NCI-H146 (cell line): Measurements from ENCODE around the gene ZNF286A.
"Not testable (repeated sequence)": the region's sequence is repeated elsewhere in the genome, so short reads cannot be mapped to it uniquely, and the experiment has no call there.

Experiments
- DNase-seq: peaks from one replicate; lab custom pipeline; 2025; lab: John Stamatoyannopoulos, UW

The ZNF286A gene

DNA sequence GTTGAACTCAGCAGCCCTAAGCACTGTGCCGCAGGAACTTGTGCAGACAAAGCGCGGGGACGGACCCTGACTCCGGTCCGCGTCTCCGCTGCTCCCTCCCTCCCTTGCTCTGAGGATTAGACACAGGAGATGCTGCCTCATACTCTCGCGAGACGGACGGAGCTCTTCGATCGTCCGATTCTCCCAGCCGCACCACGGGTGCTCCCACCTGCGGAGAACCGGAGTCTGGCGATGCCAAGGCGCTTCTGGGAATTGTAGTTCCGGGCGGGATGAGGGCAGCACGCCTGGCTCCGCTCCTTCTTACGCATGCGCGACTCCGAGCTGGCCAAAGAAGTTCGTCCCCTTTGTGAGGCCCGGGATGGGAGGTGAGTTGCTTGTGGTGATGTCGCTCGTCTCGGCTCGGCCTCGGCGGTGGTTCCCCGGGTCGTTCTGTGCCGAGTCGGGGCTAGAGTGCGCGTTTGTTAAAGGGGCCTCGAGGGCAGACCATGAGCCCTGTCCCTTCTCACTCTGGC is at the start of gene ZNF286A:
Gene ZNF286A, plus strand, starts transcription at position 340 of the 512 bp plus-strand sequence. CDS start 578 bp downstream, outside the sequence.
- DNase-seq = peak; percentile 99

DNA sequence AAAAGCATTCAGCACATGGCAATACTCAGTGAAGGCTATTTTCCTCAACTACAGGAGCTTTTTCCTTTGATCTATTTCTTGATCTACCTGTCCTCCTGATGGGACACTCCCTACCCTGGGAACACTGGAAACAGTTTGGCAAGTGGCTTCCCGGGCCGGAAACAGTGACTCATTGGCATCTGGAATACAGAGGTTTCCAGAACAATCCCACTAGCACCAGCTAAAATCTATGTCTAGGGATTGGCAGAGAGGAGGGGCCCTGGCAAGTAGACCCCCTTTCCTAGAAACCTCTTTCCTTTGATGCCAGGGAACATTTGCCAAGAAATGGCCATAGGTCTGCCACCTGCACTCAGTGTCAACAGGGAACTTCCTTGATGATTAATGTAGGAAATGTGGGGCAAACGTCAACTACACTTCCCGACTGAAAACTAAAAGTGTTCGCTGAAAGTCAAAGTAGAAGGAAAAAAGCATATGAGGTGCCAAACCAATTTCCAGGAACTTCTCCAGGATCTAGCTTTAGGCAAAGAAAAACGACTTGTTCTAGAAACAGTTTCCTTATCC is 49.6 kb upstream of the ZNF286A start:
- no peak for DNase-seq

DNA sequence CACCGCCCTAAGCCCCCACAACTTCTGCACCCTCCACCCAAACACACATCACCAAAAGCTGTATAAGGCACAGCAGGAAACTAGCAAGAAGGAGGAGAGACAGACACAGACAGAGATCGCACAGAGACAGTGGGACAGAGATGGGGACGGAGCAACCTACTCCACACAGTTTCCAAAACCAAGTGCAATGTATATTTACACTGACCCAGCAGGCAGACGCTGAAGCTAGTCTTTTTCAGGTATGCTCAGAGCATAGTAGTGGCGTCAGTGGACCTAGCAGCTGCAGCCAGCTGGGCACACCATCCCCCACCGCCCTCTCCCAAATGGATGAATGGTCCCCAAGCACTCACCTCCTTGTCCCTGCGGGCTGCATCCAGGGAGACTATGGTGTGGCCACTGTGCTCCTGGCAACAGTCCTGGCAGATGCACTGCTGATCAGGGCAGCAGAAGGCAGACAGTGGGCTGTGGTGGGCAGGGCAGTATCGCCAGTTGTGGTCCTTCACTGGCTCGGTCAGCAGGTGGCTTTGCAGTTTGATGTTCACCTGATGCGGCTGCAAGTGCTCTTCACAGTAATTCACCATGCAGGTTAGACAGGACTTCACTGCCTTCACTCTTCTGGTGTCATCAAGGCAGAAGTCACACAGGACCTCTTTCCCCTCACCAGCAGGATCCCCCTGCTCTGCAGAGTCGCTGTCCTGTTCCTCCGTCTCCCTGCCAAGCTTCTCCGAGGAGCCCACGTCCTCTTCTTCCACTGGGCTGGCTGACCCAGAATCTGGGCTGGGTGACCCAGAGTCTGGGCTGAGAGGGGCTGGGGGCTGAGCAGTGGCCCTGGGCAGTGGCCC is 48.6 kb upstream of the ZNF286A start:
- peak; percentile 39 for DNase-seq

DNA sequence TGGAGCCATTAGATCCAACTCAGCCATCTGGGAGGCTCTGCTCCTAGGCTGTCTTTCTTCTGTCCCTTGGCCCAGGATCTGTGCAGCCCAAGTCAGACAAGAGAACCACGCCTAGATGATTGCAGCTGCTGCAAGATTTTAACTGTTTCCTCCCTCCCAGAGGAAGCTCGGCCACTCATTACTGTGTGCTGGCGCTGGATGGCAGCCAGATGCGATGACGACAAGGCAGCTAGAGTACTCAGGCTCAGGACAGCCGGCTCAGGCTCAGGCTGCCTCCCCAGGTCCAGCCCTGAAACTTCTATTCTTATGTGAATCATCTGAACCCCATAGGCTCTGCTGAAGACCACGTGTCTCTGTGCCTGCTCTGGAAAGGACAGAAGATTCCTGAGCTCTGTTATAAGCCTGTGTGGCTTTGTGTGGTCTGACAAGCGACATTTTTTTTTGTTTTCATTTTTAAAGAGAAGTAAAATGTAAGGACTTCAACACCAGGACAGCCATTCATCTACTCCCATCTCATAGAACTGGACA is 47.9 kb upstream of the ZNF286A start:
- DNase-seq = peak; percentile 82

DNA sequence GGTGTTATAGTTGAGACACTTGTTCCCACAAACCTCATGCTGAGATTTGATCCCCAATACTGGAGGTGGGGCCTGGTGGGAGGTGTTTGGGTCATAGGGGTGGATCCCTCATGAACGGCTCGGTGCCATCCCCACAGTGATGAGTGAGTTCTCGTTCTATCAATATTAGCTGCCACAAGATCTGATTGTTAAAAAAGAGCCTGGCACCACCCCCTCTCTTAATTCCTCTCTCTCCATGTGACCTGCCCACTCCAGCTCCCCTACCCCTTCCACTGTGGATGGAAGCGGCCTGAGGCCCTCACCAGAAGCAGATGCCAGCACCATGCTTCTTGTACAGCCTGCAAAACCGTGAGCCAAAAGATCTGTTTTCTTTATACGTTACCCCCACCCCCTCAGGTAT is 46.6 kb upstream of the ZNF286A start:
- no peak for DNase-seq

DNA sequence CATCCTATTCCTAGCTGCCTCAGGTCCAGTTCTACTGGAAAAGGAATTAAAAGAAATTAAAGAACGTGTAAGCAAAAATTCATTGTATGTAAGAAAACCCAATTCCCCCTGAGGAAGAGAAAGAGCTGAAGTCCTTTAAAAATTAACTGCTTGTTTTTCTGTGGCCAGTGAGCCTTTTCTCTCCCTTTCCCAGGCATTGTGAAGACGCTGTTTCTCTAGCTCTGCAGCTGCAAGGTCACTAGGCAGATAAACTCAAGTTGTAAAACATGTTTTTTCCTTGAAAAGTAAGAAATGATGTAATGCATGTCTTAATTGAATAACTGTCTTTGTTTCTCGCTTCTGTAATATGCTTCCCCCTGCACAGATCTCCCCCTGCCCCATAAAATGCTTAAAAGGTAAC is 45.2 kb upstream of the ZNF286A start:
- DNase-seq = not testable (repeated sequence)

DNA sequence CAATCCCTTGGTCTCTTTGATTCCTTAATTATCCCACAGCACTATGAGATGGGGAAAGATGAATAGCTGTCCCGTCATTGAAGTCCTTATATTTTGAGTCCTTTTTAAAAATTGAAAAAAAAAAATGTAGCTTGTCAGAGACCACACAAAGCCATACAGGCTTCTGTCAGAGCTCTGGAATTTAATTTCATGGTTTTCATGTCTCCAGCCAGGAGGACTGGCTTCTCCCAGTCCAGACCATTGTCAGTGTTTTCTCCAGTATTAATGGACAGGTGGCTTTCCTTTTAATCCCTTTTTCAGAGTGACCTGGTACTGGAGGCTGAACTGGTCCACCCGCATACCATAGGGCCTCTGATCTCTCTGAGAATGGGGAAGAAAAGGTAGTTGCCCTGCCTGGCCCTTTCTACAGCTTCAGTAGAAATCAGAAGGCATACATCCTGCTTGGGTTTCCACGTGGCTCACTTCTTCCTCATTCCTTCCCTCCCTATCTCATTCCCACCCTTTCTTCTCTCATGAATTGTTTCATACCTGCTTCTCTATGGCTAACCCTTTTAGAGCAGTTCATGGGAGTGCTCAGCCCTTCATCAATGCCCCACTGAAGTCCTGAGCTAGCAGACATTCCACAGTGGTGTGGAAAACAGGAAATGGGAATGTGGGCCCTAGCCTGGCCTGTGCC is 44.5 kb upstream of the ZNF286A start:
- DNase-seq = no peak

DNA sequence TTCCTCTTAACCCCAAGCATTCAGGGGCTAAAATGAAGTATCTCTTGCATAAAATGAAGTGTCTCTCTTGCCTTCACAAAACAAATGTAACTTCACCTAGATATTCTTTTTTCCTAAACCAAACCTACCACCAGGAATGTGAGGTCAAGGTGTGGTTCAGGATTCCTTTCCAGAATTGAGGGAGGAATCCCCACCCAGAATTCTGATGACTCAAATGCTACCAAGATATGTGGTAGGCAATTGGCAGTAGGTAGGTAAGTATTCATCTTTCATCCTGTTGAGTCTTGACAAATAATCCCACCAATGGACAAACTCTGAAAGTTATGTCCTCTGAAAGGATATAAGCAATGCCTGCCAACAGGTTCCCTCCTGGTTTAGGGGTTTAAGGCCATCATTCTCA is 41.7 kb upstream of the ZNF286A start:
- no peak for DNase-seq

DNA sequence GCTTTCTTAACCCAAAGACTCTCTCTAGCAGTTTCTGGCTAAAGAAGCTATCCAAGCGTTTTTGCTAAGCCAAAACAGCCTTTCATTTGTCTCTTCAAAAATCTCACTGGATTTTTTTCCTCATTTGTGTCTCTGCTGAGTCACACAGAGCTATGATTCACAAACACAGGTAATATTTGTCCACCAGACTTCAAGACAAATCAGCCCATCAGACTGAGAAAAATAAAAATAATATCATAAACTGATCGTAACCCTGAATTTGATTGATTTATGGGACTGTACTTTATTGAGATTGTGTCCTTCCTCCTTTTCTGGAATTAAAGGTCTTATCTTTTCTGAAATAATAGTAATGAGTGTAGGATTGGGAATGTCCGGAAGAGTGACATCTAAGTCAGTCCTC is 41.3 kb upstream of the ZNF286A start:
- no peak for DNase-seq

DNA sequence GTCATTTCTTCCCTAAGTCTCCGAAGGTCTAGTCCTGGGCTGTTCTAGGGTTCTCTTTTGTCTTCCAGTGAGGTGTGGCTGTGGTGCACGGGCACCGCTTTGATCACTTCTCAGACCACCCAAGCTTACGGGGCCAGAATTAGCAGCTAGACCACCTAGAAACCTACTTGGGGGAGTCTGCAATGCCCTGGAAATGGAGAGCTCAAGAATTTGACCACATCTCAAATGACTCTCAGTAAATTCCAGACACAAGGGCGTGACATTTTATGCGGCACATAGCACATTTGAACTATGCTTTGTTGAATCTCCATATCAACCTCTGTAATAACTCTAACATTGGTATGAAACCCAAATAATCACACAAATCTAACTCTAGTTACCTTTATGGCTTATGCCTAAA is 40.3 kb upstream of the ZNF286A start:
- no peak for DNase-seq

DNA sequence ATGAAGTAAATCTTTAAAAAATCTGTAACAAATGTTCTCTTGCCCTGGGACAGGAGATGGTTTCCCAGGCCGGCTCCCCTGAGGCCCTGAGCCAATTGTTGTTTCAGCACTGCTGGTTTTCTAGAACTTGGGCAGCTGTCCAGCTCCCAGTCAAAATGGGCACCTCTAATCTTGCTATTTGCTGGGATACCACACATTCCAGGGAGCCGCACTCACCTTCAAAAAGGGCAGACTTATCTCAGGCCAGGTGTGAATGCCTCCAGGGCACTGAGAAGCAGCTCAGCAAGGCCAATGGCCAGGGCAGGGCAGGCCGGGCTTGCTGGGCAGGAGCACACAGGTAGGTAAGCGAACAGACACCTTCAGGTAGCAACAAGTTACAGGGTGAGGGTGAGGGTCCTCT is 39.9 kb upstream of the ZNF286A start:
- no peak for DNase-seq

DNA sequence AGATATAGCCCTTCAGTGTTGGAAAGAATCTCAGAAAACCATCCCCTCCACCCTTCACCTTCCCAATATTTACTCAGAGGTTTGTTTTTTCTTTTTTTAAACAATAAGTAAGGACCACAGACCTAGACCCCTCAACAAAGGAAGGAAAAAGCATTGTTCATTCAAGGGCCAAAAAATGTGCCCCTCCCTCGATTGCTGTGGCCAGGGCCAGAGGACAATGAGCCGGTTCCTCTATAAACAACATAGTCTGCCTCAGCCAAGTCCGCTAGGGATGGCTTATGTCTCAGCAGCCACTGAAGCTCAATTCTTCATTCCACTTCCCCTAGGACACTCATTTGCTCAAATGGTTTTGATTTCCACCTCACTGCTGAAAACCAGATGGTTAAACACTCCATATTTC is 39.5 kb upstream of the ZNF286A start:
- DNase-seq = no peak

DNA sequence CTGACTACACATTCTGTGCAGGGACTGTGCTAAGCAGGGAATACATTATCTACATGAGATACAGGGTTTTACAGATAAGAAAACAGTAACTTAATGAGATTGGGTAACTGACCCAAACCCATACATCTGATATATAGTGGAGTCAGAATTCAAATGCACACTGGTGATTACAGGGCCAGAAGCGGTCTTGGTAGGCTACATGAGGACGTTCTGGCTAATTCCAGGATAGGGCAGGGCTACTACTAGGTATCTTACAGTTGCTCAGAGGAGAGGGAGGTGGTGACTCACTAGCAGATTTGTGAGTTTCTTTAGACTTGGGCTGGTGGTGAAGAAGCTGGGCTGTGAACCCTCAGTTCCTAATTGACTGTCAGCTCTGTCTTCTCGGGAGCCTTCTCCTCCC is 36.9 kb upstream of the ZNF286A start:
- no peak for DNase-seq

DNA sequence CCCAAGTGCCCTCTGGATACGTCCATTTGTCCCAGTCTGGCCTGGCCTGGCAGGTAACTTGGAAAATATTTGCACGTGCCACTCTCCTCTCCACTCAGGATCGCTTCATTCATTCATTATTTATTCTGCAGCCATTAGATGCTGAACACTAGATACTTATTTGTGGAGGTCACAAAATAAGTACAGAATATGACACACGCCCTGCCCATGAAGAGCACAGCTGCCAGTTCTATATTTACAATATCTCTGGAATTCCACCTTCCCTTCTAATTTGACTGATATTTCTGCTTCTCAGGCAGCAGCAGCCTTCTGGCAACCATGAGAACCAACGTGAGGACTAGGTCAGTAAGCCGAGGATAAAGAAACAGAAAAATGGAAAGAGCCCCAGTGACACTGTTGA is 36.4 kb upstream of the ZNF286A start:
- DNase-seq = no peak

DNA sequence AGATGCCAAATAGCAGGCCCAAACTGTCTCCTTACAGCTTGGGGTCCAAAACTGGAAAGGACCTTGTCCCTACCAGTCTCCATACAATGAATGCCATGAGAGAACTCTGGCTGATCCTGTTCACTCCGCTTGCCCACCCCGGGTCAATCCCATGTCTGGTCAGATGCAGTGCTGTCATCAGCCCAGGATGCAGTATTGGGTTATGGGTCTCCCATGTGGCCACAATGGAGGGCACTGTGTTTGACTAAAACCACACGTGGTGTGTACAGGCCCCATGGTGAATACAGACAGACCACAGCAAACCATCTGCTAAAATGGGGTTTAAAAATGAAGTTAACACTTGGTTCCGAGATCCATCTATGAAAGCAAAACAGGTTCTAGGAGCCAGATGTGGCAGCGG is 35.9 kb upstream of the ZNF286A start:
- DNase-seq = no peak

DNA sequence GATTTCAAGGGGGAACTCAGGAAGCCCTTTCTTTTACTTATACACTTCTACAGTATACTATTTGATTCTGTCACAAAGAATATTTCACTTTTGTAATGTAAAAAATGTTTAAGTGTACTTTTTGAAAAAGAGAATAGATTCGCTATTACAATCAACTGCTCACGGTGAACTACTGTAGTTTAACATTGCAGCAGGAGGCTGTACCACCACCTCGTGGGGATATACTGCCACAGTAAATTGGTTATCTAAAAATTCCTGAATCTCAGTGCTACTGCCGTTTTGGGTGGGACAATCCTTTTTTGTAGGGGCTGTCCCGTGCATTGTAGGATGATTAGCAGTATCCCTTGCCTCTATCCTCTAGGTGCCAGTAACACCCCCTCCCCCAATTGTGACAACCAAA is 30.0 kb upstream of the ZNF286A start:
- DNase-seq = not testable (repeated sequence)

DNA sequence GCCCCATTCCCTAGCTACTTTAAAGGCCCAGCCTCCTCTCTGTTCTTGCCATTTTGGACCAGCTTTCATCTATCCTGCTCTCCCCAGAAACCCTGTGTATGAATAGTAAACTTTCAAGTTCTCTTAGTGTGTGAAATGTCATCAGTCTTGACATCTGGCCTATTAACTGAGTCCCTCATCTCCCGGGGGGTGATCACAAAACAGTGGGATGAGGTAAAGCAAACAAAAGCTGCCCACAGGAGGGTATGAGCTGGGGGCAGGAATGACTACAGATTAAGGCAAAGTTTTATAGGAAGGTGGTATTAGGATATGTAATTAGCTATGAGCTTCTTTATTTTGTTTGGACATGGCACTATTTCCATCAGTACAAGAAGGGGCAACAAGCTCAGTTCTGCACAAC is 24.9 kb upstream of the ZNF286A start:
- not testable (repeated sequence) for DNase-seq

DNA sequence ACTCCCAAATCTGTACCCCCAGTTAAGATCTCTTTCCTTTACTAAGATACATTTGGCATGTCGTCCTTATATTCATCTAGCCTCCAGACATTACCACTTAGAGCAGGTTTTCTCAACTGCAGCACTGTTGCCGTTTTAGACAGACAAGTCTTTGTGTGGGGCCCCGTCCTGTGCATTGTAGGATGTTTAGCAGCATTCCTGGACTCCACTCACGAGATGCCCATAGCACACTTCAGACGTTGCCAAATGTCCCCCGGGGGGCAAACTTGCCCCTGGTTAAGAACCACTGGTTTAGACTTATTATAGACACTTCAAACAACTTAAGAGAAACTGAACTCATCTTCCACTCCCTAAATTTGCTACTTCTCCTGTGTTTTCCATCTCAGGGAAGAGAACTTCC is 23.6 kb upstream of the ZNF286A start:
- DNase-seq = not testable (repeated sequence)

DNA sequence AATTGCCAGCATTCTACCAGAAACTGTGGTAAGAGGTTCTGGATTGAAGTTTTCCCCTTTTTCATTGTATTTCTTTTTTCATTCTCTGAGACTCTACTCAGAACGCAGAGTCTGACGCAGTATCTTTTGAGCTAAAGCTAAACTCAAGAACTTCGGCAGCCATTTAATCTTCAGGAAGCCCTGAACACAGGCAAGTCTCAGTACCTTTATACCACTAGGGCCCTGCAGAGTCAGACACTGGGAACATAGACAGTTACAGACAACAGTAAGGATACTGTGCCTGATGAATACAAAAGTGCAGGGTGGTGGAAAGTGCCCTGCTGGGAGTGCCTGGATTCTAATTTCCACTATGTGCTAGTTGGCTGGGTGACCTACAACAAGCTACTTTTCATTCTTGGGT is 16.4 kb upstream of the ZNF286A start:
- not testable (repeated sequence) for DNase-seq

DNA sequence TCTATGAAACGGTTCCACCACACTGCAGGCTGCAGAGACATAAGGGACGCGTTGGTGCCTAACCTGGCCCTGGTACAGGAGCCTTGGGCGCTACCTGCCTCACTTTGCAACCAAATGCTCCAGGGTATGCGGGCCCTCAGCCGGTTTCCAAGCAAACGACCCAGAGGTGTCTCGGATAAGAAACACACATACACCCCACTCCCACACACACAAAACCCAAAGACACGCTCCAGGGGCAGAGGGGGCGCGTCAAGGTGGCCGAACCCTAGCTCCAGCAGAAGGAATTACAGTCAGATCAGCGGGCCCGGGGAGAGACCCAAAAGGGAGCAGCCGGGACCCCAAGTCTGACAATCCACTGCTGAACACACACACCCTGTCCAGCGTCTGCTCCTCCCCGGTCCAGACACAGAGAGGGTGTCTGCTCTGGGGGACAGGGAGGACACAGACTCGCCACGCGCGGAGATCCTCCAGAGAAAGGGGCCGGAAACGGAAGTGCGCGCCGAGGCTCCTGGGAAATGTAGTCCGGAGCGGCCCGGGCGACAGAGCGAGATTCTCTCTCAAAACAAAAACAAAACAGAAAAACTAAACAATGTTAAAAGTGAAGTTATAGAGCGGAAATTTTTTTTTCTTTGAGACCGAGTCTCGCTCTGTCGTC is 15.6 kb upstream of the ZNF286A start, which contains the start of gene TRIM16:
Gene TRIM16, minus strand, starts transcription at position 488 of the 655 bp plus-strand sequence. CDS start 32,702 bp downstream, outside the sequence.
- DNase-seq = peak; percentile 58

DNA sequence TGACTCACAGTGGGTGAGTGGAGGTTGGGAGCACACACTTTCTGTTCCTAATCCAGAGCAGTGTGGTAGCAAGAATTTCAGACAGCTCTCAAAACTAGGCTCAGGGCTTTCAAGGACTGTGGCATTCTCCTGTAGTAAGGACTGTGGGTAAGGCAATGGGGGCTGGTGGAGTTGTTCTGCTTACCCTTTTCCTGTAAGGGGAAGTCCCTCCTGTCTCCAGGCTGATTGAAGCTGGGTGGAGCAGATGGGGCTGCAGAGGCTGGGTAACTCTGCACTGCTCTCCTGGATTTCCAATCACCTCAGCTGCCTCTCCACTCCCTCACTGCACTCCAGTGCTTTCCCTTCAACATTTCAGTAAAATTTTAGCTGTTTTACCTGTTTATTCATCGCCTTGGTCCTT is 12.1 kb upstream of the ZNF286A start:
- not testable (repeated sequence) for DNase-seq

DNA sequence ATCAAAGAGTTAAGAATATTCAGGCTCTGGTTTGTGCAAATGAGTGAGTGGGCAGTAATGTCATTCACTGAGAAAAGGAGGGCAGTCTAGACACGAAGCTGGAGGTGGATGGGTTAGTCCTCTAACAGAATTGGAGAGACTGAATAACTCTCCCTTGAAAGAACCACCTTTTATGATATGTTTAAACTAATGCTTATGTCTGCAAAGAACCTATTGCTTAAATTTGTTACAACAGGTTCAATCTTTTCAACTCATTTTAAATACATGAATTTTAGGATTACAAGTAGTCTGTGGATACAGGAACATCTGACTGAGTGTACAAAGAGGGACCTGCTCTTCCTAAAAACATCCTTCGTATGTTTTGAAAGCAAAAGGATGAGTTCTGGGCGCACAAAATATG is 585 bp upstream of the ZNF286A start:
- DNase-seq = not testable (repeated sequence)
